ENCODE data around the gene C6orf136.
A peak's percentile ranks its signal among the peaks of the same experiment; 100 is the strongest.
"Not testable (repeated sequence)": the region's sequence is repeated elsewhere in the genome, so short reads cannot be mapped to it uniquely, and the experiment has no call there.

The C6orf136 gene

GRCh38 chr6:30657922-30658321 lies 11.0 kb downstream of the C6orf136 start:
- not testable (repeated sequence) for DNase-seq (ENCODE audit: low read depth)

- DNase-seq (ENCODE audit: low read depth) = no peak
Measured at GRCh38 chr6:30664994-30665767, 18.2 kb downstream of the C6orf136 start.

- not testable (repeated sequence) for DNase-seq (ENCODE audit: low read depth)
Measured at GRCh38 chr6:30666300-30666699, 19.4 kb downstream of the C6orf136 start.

GRCh38 chr6:30670760-30671527 lies 24.0 kb downstream of the C6orf136 start:
- no peak for DNase-seq (ENCODE audit: low read depth)

GRCh38 chr6:30672445-30673253 lies 25.7 kb downstream of the C6orf136 start, which contains the start of gene DHX16:
Gene DHX16, minus strand, starts transcription at chr6:30673006. Its CDS starts 165 bp downstream, at chr6:30672841.
- peak; percentile 81 for DNase-seq (ENCODE audit: low read depth)

GRCh38 chr6:30676660-30677285 lies 29.8 kb downstream of the C6orf136 start:
- no peak for DNase-seq (ENCODE audit: low read depth)

GRCh38 chr6:30678964-30679726 lies 32.2 kb downstream of the C6orf136 start:
- DNase-seq (ENCODE audit: low read depth) = peak; percentile 75

GRCh38 chr6:30679765-30680535 lies 33.0 kb downstream of the C6orf136 start:
- DNase-seq (ENCODE audit: low read depth) = no peak

GRCh38 chr6:30681766-30682142 lies 34.8 kb downstream of the C6orf136 start:
- no peak for DNase-seq (ENCODE audit: low read depth)

- DNase-seq (ENCODE audit: low read depth) = peak; percentile 87
Measured at GRCh38 chr6:30682143-30683117, 35.5 kb downstream of the C6orf136 start.

- no peak for DNase-seq (ENCODE audit: low read depth)
Measured at GRCh38 chr6:30683183-30683979, 36.4 kb downstream of the C6orf136 start.

GRCh38 chr6:30683980-30684338 lies 37.0 kb downstream of the C6orf136 start:
- DNase-seq (ENCODE audit: low read depth) = no peak

- peak; percentile 31 for DNase-seq (ENCODE audit: low read depth)
Measured at GRCh38 chr6:30684386-30685156, 37.6 kb downstream of the C6orf136 start.

- DNase-seq (ENCODE audit: low read depth) = no peak
Measured at GRCh38 chr6:30685157-30686008, 38.5 kb downstream of the C6orf136 start.

- DNase-seq (ENCODE audit: low read depth) = peak; percentile 74
Measured at GRCh38 chr6:30686009-30686907, 39.3 kb downstream of the C6orf136 start, which contains the start of gene PPP1R18. Gene PPP1R18, minus strand, starts transcription at chr6:30686645. Its CDS starts 627 bp downstream, at chr6:30686018.

All from T-helper 22 cell (primary cell).